HG03095 (cell line): ENCODE measurements around the gene TSGA10IP.

Experiments
- ATAC-seq: cut with Tn5 transposase; IDR thresholded peaks from one replicate; pipeline ENCODE4 v1.9.1; 2021; ENCODE audit warnings: moderate library complexity; ENCODE audit not compliant: unreplicated experiment

Gene TSGA10IP

DNA sequence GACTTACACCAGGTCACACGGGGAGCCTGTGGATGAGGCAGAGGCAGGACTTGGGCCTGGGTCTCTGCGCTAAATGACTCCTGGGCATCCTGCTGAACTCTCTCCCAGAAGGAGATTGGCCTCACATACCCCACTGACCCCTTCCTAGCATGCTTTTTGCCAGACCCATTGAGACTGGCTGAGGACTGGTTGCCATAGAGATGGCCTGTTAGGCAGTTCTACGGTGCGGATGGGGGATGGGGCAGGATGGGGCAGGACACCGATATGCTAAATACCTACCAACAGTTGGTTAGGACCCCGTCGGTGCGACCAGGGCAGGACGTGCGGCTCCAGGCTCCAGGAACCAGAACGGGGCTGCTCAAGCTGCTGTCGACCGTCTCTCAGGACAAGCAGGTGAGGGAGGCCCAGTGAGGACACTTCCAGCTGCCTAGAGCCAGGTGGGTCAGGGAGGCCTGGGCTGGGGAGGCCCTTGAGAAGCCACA lies at the start of gene TSGA10IP:
Gene TSGA10IP (plus strand): TSS at position 51 of the 482 bp plus-strand sequence. CDS start 196 bp downstream, at position 247.
- ATAC-seq, result no peak

DNA sequence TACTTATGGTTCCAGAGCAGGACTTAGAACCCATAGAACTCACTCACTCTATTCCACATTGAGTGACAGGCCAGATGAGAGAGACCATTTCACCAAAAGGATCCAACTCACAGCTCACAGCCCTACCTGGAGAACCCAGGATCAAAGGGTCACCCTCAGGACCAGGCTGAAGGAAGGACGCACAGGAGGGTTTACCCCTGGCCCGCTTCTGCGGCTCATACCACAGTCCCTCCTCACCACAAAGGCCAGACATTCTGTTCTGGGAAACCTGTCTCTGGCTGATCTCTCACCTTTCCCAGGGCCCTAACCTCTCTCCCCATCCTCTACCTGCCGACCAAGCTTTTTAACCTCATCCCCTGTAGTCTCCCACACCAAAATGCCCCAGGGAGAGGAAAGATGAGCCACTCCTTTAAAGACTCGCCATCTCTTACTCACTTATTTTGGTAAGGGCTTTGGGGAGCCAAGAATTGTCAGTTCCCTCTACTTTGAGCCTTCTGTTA lies 49.7 kb upstream of the TSGA10IP start:
- no peak for ATAC-seq

DNA sequence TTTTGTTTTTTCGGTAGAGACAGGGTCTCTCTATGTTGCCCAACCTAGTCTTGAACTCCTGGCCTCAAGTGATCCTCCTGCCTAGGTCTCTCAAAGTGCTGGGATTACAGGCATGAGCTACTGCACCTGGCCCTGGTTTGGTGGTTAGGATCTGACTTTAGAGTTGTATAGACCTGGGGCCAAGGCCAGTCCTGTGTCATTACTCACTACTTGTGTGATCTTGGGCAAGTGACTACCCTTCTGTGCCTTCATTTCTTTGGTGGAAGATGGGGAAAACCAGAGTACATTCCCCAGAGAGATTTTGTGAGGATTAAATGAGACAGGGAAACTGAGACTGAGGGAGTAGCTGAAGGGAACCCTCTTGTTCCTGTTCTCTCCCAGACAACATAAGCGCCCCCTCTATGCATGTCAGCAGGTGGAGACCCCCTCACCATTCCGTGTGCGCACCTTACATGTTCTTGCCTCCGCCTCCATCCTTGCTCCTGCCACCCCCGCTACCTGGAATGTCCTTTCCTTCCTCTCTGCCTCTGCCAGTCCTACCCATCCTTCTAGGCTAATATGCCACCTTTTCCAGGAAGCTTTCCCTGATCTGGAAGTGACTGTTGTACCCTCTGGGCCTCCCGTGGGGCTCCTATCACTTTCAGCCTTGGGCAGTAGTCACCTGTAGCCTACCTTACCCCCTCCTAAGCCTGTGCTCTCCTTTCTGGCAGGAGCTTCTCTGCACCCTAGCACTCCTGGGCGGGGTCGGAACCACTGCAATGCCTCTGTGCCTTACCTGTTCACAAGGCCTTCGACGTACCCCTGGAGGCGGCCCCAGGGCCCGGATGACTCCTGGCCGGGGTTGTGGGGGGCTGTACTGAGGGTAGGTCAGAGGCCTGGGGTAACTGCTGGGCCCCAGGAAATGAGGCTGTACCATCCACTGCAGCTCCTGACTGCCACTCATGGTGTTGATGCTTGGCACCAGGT lies 49.0 kb upstream of the TSGA10IP start:
- ATAC-seq, result no peak

DNA sequence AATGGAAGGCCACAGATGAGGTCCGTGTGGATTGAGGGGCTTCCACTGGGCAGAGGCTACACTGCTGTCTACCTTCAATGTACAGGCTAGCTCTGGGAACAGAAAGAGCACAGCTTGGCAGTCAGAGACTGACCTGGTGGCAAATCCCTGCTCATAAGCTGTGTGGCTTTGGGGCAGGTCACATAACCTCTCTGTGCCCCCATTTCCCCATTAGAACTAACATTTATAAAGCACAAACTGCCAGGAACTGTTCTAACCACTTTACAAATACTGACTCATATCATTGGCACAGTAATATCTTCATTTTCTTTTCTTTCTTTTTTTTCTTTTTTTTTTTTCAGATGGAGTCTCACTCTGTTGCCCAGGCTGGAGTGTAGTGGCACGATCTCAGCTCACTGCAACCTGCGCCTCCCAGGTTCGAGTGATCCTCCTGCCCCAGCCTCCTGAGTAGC lies 48.2 kb upstream of the TSGA10IP start:
- no peak for ATAC-seq

DNA sequence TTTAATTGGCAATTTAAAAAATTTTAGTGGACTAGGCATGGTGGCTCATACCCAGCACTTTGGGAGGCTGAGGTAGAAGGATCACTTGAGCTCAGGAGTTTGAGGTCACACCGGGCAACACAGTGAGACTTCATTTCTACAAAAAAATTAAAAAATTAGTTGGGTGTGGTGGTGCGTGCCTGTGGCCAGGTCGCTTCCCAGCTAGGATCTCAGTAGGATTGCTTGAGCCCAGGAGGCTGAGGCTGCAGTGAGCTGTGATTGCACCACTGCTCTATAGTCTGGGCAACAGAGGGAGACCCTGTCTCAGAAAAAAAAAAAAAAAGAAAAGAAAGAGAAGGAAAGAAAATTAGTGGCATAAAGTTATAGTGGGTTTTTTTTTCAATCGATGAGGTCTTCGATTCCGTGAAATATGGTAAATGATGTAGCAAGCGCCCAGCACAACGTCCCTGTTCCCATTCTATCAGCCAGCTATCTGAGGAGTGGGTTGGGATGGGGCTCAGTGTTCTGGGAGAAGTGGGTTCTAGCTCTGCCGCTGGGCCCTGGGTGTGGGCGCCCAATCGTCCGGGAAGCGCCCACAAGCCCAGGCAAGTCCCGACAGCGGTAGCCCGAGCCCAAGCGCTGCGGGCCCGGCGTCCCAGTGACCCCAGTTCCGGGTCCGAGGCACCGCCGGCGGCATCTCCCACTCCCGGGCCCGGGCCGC lies 46.5 kb upstream of the TSGA10IP start:
- ATAC-seq, result no peak

DNA sequence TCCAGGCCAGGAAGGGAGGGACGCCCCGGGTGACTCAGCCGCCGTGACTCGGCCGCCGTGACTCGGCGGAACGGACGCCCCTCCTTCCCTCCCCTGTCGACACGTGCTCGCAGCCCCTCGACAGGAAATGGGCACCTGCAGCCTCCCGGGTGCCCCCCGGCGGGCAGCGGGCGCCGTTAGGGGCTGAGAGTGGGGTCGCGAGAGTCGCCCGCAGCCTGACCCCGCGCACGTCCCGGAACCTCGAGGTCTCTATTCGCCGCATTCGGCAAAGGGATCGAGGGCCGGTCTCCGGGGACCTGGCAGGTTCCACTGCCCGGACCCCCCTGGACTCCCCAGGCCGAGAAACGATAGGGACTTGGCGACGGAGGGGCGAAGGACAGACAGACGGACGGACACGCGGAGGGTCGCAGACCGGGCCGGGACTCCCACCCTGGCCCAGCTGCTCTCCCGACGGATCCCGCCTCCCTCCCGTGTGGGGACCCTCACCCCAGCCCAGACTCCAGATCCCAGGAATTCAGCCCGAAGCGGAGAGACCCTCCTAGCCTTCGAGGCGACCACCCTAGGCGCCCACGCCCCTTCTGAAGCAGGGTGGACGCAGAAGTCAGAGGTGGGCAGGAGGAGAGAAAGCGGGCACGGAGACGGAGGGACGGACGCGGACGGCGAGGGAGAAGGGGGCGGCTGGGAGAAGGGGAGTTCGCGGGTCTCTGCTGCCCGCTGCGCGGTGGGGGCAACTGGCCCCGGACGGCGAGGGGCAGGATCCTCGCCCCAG lies 45.7 kb upstream of the TSGA10IP start:
- ATAC-seq, result peak; percentile 12

DNA sequence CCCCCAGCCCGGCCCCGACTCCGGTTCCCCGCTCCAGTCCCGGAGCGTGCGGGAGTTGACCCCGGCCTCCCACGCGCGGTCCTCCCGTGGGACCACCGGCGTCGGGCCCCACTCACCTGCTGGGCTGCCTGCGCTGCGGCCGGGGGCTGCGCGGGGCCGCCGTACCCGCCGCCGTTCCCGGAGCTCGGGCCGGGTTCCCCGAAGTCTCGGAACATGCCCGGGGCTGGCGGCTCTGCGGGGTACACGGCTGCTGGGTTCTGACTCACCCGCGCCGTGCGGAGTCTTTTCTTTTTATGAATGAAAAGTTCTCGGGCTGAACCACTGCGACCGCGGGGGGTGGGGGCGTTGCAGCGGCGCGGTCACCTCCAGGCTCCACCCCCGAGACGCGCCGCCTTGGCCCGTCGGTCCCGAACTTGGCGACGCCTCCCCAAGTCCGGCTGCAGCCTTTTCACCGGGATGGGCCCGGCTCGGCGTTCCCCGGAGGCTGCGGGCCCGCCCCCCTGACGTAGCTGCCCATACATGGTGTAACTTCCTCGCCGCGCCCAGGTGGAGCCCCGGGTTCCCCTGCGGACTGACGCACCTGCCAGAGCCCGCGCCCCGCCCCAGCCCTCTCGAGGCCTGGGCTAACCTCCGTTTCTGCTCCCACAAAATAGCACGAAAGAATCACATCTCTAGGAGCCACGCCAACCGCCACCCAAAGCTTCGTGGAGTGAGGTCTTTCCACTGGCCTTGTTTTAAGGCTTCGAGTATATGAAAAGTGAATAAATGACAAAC lies 45.0 kb upstream of the TSGA10IP start, which contains the start of gene FOSL1:
Gene FOSL1 (minus strand): TSS at position 264 of the 774 bp plus-strand sequence. CDS start 49 bp downstream, at position 215.
- peak; percentile 64 for ATAC-seq

DNA sequence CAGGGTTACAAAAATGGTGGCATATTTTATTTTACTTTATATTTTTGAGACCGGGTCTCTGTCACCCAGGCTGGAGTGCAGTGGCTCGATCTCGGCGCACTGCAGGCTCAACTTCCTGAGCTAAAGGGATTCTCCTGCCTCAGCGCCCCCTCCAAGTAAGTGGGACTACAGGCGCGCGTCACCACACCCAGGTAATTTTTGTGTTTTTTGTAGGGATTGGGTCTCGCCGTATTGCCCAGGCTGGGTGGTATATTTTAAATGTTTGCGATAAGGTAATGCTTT lies 44.4 kb upstream of the TSGA10IP start:
- no peak for ATAC-seq

DNA sequence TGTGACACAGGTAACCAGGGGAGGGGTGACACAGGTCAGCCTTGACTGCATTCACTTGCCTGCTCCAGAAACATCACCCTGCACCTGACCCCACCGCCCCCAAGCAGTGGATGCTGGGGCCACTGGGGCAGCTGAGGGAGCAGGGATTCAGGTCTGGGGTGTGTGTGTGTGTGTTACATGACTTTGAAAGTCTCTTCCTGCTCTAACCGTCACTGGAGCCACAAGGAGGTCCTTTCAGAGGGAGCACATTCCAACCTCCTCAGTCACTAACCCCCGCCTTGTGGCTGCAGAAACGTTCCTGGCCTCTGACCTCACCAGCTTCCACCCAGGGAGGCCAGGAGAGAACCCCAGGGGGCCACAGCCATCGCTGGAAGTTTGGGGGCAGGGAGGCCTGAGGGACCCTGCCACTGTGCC lies 42.2 kb upstream of the TSGA10IP start:
- ATAC-seq, result no peak

DNA sequence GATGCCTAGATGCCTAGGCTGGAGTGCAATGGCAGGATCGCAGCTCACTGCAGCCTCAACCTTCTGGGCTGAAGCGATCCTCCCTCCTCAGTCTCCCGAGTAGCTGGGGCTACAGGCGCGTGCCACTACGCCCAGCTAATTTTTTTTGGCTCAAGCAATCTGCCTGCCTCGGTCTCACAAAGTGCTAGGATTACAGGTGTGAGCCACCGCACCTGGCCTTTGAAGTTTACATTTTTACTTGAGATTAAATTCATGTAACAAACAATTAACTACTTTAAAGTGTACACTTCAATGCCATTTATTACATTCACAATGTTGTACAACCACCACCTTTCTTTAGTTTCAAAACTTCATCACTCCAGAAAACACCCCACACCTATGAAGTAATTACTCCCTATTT lies 41.6 kb upstream of the TSGA10IP start:
- no peak for ATAC-seq

DNA sequence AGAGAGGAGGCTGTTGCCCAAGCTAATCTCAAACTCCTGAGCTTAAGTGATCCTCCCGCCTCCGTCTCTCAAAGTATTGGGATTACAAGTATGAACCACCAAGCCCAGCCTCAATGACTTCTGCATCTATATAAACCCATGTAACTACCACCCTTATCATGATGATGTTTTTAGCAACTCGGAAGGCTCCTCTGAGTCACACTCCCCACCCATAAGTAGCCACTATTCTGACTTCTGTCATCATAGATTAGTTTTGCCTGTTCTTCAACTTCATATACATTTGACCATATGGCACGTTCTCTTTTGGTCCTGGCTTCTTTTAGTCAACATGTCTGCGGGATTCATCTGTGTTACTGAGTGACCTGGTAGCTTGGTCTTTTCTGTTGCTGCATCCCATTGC lies 38.7 kb upstream of the TSGA10IP start:
- no peak for ATAC-seq

DNA sequence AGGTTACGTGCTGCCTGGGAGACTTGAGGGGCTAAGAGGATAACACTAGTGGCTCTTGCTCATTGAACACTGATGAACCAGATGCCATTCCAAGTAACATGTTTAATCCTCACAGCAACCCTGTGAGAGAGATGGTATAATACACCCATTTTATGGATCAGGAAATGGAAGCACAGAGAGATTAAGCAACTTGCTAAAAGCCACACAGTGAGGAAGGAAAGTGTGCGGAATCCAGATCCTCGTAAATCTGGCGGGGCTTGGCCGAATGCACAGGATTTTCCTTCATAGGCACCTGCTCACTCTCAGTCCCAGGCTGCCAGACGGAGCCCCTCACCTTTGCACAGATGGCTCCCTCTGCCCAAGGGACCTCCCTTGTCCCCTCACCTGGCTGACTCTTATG lies 37.4 kb upstream of the TSGA10IP start:
- no peak for ATAC-seq

DNA sequence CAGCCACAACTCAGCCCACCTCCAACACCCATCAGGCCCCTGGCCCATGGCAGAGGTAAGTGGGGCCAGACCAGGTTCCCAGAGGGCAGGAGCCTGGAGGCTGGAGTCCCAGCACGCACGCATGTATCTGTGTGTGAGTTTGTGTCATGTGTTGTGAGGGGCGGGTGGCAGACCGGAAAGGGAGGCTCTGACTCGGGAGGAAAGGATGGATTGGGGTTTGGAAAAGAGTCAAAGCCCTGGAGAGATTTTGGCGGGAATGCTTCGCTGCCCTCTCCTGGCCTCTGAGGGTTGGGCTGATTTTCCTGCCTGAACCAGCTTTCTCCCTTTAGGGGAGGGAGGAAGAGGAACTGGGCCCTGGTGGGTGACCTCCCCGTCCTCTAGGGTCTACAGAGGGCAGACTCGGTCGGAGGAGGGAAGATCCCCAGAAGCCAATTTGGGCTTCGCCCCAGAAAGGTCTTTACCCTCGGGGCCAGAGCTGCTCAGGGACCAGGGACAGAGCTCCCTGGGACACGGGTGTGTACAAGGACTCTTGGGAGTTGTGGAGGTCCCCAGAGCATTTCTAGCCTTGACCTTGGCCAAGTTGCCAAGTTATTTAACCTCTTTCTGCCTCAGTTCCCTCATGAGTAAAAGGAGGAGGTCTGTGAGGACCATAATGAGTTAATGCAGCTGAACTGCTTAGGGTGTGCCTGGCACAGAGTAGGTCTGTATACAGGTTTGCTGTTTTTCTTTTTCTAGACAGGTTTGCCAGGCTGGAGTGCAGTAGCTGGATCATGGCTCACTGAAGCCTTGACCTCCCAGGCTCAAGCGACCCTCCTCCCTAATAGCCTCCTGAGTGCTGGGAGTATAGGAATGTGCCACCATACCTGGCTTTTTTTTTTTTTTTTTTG lies 33.4 kb upstream of the TSGA10IP start:
- no peak for ATAC-seq

DNA sequence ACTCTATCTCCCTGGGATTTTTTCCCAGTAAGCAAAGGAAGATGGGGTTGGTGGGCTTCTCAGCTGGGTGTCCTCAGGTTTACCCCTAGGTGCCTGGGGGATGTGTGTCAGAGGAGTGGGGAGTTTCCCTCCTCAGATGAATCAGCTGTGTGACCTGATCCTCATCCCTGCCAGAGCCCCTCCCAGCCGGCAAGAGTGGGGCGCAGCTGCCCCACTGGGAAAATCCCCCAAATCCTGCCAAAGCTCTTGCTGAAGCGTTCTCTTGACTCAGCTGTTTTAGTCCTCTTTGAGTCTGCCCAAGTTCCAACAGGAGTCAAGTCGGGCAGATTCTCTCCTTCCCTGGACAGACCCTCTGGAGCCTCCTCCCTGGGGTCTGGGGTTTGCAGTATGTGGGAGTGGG lies 32.4 kb upstream of the TSGA10IP start:
- ATAC-seq, result no peak

DNA sequence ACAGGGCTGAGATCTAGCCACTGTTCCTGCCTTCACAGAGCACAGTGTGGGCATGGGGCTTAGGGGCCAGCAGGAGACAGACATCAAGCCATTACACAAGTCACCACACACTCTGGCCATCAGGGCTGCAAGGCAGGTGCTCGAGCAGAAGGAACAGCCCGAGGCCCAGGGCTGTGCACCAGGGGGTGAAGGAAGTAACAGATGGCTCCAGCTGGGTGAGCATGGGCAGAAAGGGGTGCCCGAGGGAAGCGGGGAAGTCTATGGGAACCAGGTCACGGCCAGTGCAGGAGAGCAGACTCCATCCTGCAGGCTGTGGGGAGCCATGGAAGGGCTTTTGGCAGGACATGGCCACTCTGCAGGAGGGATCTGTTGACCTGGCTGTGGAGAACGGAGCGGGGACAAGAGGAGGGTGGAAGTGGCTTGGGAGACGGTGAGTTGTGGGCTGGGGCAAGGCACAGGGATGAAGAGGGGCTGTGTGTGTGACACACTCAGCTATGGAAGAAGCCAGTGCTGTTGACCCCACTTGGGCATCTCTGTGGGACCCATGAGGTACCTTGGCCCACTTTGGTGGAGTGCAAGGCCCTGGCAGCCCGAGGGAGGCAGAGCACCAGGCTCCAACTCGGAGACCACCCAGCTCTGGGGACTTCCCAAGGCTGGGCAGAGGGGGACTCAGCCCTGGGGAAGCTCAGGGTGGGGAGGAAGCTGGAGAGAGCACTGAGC lies 30.0 kb upstream of the TSGA10IP start:
- ATAC-seq, result no peak

DNA sequence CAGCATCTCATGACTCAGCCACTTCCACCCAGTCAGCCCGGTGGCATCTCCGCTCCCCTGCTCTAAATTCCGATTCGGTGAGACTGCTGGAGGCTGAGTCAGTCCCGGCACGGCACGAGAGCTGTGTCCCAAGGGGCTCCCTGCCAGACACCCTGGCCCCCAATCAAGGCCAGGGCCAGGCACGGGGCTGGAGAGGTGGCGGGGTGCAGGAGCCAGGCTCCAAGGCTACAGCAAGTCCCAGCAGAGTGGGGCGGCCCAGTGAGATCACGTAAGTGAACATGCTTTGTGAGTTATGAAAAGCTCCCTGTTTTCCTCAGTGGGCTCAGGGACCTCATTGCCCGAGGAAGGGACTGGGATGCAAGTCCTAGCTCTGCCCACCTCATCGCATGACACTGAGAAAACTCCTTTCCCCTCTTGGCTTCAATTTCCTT lies 29.4 kb upstream of the TSGA10IP start:
- no peak for ATAC-seq

DNA sequence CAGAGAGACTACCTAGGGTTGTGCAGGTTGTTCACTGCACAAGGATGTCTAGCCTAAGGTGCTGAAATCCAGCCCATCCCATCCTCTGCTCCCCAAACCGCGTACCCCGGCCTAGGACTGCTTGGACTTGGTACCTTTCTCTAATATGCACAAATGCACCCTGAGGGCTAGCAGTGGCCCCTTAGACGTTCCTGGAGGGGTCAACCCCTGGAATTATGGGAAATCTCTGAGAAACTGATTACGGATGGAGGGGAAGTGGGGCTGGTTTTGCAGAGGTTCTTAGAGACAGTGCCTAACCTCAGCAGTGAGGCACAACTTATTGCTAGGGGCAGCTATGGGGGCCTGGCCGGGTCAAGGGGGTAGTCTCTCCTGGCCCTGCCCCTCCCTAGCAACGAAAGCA lies 28.9 kb upstream of the TSGA10IP start:
- no peak for ATAC-seq

DNA sequence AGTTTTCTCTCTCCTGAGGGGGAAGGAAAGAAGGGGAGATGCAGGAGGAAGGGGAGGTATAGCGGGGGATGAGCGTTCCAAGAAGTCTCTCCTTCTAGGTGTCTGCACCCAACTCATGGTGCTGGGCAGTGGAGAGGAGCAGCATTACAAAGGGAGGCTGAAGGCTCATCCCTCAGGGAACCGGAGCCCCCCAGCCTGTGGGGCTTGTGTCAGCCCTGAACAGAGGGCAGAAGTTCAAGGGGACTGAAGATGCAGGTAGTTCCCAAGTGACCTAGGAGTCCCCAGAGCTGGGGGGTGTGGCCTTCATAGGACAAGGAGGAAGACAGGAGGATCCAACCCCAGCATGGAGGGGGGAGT lies 28.2 kb upstream of the TSGA10IP start:
- no peak for ATAC-seq
